ENCODE data around the gene VLDLR. TPM values are rescaled to one million over a fixed set of nuclear protein-coding genes. Genes with fewer than 3 reads are reported as not detected.

VLDLR gene
- total and polyA plus RNA-seq, 8 donors = 19.8 to 32.7 (median 25.9) TPM

GRCh38 chr9:2591967-2592366 is 29.6 kb upstream of the VLDLR start:
- intact Hi-C loops (cut with DNase I) = no loop called here
- no peaks in the 10 kb centered on the region for H3K4me1 ChIP-seq
- no peak overlapping the region for H3K27ac ChIP-seq
- DNase-seq = no peak
- TF ChIP-seq CTCF (IDR thresholded peaks at IDR 0.05) = no peak
- H3K36me3 ChIP-seq = no peaks in the 10 kb centered on the region
- no peaks in the 10 kb centered on the region for H3K27me3 ChIP-seq
- H3K4me3 ChIP-seq = no peak overlapping the region
- ATAC-seq = no peak
- H3K9me3 ChIP-seq = peaks cover 0 to 21% of the 10 kb centered on the region in 2 donors

- no peaks in the 10 kb centered on the region for H3K27me3 ChIP-seq
- DNase-seq (no peak), ATAC-seq (no peak)
- H3K27ac ChIP-seq = no peak overlapping the region
- H3K36me3 ChIP-seq = no peaks in the 10 kb centered on the region
- intact Hi-C loops (cut with DNase I) = no loop called here
- no peaks in the 10 kb centered on the region for H3K4me1 ChIP-seq
- H3K4me3 ChIP-seq = no peak overlapping the region
- TF ChIP-seq CTCF (IDR thresholded peaks at IDR 0.05) = no peak
- peaks cover 0 to 21% of the 10 kb centered on the region in 2 donors for H3K9me3 ChIP-seq
Measured at GRCh38 chr9:2593744-2594143, 27.8 kb upstream of the VLDLR start.

- DNase-seq = no peak
- TF ChIP-seq CTCF (IDR thresholded peaks at IDR 0.05) = no peak
- no peaks in the 10 kb centered on the region for H3K36me3 ChIP-seq
- H3K4me1 ChIP-seq = no peaks in the 10 kb centered on the region
- no peak overlapping the region for H3K27ac ChIP-seq
- intact Hi-C loops (cut with DNase I) = no loop called here
- H3K9me3 ChIP-seq = peaks cover 0 to 21% of the 10 kb centered on the region in 2 donors
- no peak overlapping the region for H3K4me3 ChIP-seq
- H3K27me3 ChIP-seq = no peaks in the 10 kb centered on the region
- no peak for ATAC-seq
Measured at GRCh38 chr9:2595973-2596372, 25.6 kb upstream of the VLDLR start.

GRCh38 chr9:2597483-2597882 is 24.1 kb upstream of the VLDLR start:
- no peak overlapping the region for H3K4me3 ChIP-seq
- intact Hi-C loops (cut with DNase I) = no loop called here
- no peaks in the 10 kb centered on the region for H3K36me3 ChIP-seq
- DNase-seq = no peak
- no peak for ATAC-seq
- H3K27ac ChIP-seq = no peak overlapping the region
- TF ChIP-seq CTCF (IDR thresholded peaks at IDR 0.05) = no peak
- no peaks in the 10 kb centered on the region for H3K27me3 ChIP-seq
- H3K9me3 ChIP-seq = peaks cover 0 to 6% of the 10 kb centered on the region in 2 donors
- no peaks in the 10 kb centered on the region for H3K4me1 ChIP-seq

- ATAC-seq = no peak
- no peaks in the 10 kb centered on the region for H3K4me1 ChIP-seq
- H3K27ac ChIP-seq = no peak overlapping the region
- intact Hi-C loops (cut with DNase I) = no loop called here
- H3K27me3 ChIP-seq = no peaks in the 10 kb centered on the region
- H3K9me3 ChIP-seq = no peaks in the 10 kb centered on the region
- no peaks in the 10 kb centered on the region for H3K36me3 ChIP-seq
- no peak for TF ChIP-seq CTCF (IDR thresholded peaks at IDR 0.05)
- H3K4me3 ChIP-seq = no peak overlapping the region
- no peak for DNase-seq
Measured at GRCh38 chr9:2599896-2600295, 21.7 kb upstream of the VLDLR start.
